GM19043 (cell line): Measurements from ENCODE around the gene ACOX2.
"Not testable (repeated sequence)": the region's sequence is repeated elsewhere in the genome, so short reads cannot be mapped to it uniquely, and the experiment has no call there.

Source experiments
- ATAC-seq: cut with Tn5 transposase; IDR thresholded peaks from one replicate; pipeline ENCODE4 v1.9.1; 2021; ENCODE audit warnings: low read depth; ENCODE audit not compliant: unreplicated experiment

ACOX2 gene

DNA sequence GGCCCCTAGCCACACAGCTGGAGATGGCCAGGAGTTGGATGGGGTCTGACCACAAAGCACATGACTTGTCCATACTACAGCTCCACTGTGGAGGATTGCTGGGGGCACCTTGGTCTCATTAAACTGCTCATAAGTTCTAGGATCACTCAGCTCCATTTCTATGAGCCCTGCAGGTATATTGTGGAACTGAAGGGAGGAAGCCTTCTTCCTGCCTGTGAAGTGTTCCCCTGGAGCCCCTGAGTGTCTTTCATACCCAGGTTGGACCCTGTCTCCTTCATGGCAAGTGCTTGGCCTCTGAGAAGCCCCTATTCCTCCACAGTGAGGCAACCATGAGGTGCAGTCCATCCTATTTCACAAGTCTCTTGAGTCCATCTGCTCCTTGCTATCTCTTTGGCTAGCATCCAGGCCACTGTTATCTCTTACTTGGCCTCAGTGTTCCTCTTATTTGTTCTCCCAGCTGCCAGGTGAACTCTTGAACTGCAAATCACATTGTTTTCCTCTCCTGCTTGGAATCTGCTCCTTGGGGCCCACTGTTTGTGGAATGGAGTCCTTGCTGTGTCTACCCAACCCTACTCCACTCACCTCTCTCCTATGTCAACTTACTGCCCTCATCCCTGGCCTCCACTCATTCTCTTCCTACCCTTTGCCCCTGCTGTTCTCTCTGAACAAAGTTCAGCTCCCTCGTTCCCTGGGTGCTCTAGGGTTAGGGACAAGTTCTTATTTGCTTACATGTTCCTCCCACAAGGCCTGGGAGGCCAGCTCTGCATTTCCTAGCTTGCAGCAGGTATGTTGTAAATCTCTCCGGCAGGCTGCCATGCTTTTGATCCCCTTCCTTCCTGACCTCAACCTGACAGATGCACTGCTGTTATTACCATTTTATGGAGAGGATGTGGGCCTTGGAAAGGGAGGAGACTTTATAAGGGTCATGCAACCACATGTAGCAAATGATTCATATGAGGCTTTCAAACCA is 1.2 kb downstream of the ACOX2 start:
- no peak for ATAC-seq

DNA sequence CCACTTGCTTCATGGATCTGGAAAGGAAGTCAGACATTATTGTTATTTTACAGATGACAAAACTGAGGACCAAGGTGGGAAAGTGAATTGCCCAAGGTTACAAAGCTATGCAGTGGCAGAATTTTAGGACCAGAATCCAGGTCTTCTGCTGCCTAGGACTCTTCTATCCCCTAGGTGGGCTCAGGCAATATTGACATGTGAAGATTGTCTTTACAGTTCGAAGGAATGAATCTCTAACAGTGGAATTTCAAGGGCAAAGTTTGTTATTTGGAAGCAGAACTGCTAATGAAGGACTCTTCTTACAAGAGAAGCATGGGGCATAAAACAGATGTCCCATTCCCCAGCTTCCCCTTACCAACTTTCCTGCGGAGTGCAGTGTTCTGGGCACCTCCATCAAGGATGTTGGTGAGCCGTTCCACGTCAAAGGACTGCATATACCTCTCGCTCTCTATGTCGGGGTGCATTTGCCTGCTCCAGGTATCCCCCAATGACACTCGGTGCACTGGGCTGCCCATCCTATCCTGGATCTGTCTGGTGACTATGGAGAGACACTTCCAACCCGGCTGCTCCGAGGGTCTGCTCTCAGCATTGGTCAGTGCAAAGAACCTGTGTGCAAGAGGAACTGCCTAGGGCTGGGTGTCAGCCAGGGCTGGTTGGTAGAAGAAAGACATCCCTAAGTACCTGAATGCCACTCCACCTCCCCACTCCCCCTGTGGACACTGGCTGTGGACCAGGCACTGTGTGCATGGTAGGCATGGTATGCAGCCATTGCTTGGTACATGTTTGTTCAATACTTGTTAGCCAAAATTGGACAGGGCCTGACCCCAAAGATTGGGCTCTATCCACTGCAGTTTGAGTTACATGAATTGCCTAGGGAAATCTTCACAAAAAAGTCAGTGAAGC is 2.1 kb downstream of the ACOX2 start:
- no peak for ATAC-seq

DNA sequence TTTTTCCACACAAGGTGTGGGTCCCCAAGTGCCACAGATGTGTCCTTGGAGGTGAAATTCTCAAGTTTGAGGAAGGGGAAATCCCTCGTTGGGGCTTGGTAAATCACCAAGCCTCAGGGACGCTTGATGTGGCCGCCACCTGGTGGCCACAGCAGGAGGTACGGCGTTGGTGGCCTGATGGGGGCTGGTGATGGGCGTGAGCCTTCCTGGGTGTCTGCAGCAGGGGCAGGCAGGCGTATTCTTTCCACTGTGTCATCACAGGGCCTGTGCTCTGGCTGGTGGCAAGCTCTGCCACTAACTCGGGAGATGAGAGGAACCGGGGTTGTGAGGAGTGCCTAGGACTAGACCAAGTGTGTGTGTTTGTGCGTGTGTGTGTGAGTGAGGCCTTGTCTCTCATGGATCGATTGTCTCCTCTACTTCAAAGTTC is 4.2 kb downstream of the ACOX2 start:
- peak; percentile 76 for ATAC-seq

DNA sequence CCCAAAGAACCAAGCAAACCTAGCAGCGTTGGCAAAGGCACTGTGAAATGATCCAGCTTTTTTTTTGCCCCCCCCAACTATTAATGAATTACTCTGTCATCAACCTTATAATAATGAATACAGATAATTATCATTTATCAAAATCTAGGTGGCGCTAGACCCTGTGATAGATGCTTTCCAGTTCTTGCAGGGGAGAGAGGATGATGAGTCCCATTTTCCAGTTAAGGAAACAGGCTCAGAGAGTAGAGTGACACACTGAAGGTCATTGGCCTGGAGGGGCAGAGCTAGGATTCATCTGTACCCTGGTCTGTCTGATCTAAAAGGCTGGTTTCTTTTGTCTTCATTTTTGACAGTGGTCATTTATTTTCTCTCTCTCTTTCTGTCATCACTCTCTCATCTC is 5.0 kb downstream of the ACOX2 start:
- ATAC-seq = no peak

DNA sequence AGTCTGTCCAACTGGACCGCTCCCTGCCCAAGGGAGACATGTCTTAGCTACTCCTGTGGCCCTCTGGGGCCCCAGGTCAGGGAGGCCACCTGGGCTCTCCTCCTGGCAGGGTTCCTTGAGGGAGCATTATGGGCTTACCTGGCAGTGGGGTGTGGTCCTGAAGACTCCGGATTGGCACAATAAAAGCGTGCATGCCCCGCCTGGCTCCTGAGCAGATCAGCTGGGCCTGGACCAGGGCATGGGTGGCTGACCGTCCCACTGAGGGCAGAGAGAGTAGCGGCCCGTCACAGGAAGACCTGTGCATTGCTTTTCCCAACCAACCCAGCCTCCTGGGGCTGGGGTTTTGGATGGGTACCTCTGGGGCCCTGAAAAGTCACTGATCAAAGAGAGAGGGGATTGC is 5.4 kb downstream of the ACOX2 start:
- ATAC-seq = no peak

DNA sequence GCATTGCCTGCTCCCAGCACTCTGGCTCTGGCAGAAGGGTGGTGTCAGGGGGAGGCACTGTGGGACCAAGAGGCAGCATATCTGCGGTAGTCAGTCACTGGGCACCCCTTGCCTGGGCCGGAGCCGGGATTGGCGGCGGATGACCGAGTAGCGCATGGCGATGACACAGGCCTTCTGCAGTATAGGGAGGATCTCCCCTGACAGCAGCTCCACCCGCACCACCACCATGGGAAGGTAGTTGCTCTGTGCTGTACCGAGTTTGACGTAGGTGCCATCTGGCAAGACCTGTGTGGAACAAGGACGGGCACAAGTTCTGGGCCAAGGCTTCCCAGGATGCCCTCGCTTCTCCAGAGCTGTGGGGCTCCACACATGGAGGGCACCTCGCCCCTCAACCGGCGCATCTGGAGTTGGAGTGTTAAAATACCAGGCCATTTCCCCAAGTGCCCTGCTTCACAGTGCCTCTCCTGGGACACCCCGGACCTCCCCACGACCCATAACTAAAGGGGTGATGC is 6.6 kb downstream of the ACOX2 start:
- ATAC-seq = no peak

DNA sequence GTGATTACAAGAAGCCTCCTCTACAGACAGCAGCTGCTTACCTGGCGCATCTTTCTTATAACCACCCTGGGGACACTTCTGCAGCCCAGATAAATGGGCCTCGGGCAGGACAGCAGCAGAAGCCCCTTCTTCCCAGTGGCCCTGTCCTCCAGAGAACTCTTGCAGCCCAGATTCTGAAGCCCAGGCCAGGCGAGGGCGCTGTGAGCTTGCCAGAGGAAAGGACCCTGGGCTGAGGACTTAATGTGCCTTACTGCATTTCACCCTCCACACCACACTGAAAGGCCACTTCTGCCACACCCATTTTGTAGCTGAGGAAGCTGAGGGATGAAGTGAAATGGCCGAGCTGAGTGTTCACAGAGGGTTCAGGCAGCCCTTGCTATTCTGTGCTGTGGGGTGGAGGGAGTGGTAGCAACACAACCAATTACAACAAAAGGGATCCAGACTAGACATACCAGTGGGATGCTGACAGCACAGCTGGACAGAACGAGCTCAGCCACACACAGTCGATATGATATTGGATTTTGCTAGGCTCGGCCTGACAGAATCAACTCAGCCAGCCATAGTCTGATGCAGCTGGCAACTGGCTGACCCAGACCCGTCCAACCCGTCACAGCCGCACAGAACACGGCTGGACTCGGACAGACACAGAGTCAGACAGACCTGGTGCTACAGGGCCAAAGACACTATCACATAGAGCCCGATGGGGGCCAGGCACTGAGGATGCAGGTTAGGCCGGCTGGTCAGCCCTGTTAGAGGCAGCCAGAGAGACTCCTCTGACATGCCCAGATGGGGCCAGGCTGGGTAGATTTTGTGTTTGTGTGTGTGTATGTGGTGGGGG is 7.3 kb downstream of the ACOX2 start:
- no peak for ATAC-seq

DNA sequence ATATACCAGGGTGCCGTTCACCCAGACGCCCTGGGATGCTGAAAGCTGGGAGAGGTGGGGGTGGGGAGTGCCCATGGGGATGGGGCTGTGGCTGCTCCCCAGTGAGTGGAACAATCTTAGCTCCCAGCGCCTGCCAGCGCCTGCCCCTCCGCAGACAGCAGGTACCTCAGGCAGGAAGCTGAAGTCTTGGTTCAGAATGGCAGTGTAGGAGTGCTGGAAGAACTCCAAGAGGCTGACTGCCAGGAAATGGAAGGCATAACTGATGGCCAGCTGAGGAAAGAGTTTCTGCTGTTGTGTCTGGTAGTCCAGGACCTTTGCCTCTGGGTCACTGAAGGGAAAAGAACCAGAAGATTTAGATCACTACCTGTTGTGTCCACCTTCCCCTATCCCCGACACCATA is 8.4 kb downstream of the ACOX2 start:
- no peak for ATAC-seq

DNA sequence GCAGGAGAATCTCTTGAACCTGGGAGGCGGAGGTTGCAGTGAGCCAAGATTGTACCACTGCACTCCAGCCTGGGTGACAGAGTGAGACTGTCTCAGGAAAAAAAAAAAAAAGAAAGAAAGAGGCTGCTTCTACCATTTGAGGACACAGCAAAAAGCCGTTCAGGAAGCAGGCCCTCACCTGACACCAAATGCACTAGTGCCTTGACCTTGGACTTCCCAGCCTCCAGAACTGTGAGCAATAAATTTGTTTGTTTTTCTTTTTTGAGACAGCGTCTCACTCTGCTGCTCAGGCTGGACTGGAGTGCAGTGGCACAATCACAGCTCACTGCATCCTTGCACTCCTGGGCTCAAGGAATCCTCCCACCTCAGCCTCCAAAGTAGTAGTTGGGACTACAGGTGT is 9.6 kb downstream of the ACOX2 start:
- not testable (repeated sequence) for ATAC-seq

DNA sequence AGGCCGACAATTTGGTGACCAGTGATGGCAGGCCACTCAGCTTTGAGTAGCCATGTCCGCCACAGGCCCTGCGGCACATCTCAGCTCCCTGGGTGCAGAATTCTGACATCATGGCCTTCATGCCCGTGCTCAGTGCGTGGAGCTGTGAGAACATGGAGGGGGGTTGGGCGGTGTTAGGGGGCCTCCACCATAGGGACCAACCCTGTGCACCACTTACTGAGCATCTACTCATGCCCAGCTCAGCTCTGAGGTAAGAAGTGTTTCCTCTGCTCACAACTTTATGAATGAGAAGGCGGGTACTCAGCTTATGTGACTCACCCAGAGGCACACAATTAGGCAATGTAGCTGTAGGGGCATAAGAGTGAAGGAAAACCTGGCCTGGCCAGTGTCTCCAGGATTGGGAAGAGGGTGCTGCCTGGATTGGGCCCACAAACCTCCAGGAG is 10.5 kb downstream of the ACOX2 start:
- no peak for ATAC-seq

DNA sequence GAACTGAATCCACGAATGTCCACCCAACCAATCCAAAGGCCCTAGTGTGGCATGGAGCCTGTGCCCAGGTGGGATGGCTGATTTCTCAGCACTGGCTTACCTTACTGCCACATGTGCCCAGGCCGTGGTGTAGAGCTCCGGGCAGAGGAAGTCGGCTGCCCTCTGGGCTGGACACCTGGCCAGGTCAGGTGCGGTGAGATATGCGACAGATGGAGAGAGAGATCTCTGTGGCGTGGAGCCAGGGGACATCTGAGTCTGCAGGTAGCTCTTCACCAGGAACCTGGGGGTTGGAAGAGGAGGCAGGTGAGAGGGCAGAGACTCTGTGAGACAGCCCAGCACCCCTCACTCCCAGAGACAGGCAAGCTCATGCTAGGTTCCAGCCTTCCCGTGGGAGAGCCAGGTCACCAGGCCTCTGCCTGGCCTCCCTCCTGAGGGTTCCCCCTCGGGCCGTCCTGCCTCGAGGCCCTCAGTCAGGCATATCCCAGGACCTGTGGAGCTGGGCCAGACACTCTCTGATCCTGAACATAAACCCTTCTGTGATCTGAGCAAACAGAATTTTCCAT is 12.6 kb downstream of the ACOX2 start:
- no peak for ATAC-seq

DNA sequence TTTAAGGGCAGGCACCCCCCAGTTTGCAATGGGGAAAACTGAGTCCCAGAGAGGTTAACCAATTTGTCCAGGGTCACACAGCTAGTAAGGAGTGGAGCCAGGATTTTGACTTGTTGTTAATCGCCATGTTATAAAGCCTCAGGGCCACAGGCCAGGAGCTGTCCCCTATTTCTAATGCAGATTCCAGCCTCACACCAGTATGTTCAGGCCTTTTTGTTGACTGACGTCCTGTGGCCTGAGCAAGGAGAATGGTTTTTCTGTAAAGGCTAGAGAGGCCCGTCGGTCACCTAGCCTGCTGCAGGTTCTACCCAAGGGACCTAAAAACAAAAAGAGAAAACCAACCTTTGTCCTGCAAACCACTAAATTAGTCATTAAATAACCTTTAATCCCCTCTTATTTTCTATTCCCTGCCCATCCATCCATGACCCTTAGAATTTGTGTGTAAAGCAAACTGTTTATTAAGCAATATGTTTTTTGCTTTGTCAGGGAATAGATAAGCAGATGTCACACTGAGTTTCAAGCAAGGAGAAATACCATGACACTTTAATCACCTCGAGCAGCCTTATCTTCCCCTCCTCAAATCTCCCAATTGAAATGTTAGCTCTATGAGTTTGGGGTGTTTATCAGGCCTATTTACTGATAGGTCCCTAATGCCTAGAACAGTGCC is 14.1 kb downstream of the ACOX2 start:
- no peak for ATAC-seq

DNA sequence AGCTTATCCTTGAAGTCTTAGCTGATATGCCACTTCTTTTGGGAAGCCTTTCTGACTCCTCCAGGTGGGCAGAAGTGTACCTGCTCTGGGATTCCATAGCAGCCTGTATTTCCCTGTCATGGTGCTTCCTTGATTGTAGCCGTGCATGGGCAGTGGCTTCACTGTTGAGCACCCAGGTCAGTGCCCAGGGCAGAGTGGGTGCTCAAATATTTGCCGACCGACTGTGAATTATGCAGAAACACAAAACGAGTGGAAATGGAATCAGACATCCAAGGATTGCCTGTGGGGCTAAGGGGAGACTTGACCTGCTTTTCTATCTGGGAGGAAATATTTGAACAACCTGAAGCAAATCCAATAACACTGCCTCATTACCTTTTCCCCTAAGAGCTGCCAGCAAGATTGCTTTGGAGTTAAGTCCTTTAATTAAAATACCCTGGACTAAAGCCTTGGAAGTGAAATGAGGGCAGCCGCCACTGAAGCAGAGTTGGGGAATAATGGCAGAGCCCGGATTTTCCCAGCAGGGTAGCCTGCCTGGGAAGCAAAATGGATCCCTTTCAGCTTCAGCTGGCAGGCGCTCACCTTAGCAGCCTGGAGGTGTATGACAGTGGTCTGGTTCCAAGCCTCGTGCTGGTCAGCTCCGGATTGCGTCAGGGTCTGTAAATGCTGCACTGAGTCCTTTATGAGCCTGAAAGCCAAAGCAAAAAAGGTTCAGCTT is 14.9 kb downstream of the ACOX2 start:
- no peak for ATAC-seq

DNA sequence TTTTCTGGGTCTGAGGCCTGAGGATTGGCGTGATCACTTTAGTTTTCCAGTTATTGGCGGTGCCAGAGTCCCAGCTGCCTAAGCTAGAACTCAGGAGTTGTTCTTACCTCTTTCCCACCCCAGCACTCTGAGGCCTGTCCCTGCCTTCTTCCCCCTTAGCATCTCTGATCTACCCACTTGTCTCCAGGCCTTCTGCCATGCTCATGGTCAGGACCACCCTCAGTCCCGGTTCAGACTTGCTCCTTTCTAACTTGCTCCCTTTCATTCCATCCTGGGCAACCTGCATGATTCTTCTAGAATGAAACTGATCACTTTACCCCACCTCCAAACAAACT is 15.7 kb downstream of the ACOX2 start:
- ATAC-seq = no peak

DNA sequence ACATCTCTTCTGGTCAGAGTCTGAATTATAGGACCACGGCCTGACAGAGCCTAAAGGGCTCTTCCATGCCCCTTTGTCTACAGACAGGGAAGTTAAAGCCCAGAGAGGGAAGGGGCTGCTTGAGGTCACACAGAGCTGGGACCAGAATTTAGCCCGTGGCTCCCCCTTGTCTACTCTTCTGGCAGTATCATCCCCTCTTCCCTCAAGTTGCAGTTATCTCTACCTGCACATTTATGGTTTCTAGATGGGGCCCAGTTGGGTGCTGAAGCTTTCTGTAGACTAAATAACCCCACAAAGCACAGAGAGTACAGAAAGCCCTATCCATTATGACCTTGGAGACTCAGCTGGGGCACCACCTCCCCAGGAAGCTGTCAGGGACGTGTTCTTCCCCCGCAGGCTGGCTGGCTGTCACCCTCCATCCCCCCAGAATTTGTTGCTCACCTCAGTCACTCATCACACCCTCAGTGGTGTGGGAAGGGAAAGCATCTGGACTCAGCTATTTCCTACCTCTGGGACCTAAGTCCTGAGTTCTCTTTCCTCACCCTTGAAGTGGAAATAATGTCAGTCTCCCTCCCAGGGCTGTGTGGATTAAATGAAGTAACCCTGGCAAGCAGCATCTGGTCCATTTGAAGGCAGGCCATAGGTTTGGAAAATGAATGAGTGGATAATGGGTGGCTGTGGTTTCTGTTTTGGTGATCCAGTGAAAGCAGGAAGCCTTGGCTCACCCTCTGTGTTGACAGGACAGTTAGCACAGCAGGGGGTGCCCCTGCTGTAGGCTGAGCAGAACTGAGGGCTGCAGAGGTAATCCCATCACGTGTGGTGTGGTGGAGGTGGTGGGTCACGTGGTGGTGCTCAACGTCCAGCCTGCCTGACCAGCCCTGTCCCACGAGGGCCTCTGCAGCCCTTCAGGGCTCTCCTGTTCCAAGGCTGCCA is 16.3 kb downstream of the ACOX2 start:
- ATAC-seq = no peak

DNA sequence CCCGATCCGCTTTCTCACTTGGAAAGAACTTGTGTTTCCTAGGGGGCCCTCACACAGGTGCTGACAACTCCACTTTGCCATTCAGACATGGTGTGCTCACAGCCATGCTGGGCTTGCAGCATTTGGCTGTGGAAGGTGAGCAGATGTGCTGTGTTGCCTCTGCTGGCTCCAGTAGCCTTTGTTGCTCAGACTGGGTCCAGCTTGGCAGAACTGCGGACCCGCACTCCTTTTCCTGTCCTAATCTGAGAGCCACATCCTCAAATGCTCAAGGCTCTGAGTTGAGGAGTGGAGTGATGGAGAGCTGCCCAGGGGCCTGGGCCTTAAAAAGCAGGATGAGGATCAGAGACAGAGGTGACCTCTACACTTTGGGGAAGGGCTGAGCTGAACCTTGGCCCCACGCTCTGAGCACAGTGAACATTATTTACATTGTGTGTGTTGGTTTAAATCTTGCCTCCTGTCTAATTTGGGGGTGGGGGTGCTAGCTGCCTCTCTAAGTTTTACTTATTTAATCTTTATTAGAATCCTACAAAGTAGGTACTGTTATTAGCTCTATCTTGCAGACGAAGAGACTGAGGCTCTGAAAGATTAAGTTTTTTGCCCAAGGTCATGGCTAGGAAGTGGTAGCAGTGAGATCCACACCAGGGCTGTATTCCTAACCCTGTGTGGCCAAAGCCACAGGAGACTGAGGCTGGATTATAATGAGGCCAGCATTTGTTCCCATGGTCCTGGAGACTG is 17.2 kb downstream of the ACOX2 start:
- ATAC-seq = no peak

DNA sequence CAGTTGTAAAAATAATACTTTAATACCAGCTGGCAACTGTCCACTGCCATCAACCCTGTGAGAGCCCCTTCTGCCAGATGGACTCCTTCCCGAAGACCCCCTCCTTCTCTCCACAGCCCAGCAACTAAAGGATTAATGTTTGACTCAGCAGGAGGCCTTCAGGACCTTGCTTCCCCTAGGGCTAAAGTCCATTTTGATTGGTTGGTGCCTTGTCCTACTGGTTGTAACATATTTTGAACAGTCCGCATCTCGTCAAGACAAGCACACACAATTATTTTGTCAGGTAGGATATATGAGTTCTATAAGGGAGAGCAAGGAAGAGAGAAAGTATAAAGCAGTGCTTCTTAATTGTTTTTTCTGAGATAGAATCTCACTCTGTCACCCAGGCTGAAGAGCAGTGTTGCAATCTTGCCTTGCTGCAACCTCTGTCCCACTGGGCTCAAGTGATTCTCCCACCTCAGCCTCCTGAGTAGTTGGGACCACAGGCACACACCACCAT is 18.6 kb downstream of the ACOX2 start:
- no peak for ATAC-seq
